Measurements from ENCODE around the gene SHISA8. TPM values are rescaled to one million over a fixed set of nuclear protein-coding genes. Genes with fewer than 3 reads are reported as not detected.

The SHISA8 gene
- total RNA-seq, 2 experiments from 2014 or later = 0.30 to 0.70 TPM

DNA sequence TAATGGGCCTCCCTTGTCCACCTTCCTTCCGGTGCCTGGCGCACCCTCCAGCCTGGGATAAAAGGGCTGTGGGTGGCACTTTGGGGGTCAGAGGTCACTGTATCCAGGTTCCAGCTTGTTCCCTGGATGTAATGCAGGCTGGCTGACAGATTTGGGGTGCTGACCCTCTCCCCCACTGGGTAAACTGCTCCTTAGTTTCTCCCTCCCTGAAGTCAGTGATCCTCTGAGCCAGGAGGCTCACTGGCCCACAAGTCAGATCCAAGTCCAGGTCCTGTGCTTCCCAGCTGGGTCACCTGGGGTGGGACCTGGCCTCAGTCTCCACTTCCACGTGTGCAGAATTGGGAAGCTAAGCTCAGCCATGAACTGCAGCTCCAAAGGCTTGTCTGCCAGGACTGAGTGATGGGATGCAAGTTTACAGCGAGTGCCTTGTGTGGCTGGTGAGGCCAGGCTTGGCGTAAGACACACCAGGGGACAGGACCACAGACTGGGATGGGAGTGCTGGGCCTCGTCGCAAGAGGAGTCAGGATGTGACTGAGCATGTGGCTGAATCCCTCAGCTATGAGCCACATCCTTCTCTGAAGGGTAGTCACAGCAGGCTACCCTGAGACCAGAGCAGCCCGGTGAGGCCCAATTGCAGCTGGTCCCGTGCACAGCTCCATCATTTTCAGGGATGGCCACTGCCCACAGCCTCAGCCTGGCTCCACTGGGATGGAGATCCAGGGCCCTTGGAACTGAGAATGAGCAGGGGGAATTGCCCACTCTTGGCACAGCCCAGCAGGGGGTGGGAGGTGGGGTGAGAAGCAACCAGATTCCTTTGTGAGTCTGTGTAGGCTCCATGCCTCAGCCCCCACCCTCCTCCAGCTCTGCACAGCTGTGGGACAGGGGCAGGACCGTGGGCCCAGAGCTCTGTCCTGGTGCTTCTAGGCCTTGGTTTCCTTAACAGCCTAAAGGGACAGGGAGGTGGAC is 7.2 kb downstream of the SHISA8 start:
- Mint-ChIP-seq H3K9me3 (ENCODE audit: low read depth) (no peaks in the 10 kb centered on the region), H3K36me3 (peaks cover 3% of the 10 kb centered on the region), H3K4me3 (no peak overlapping the region), H3K27me3 (peaks cover 29% of the 10 kb centered on the region), H3K27ac (peak overlapping the region; percentile 63), H3K4me1 (peaks cover 27% of the 10 kb centered on the region)
- peak; percentile 54 for DNase-seq
- CTCF ChIA-PET = interaction anchor here (0.5 to 2.7 kb wide), 10 partner anchors 9 to 504 kb away, joined by 3 to 15 read pairs (median 4); partner anchors contain the start of genes CENPM and TNFRSF13C
- ATAC-seq = peak; percentile 24

DNA sequence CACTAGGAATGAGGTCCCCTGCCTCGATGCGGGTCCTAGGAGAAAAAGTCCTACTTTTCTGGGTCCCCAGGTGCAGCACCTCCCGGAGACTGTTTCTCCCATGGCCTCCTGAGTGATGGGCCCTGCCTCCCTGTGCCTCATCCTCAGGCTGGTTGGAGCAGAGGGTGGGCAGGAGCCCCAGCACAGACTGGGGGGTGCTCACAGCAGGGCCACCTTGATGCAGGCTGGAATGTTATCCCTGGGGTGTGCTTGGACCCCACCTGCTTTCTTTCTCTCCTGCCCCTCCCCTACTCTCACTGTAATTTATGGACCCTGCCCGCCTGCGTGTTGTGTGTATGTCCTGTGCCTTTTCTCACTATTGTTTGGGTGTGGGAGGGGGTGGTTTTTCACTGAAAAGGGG is 8.1 kb downstream of the SHISA8 start:
- Mint-ChIP-seq H3K9me3 (ENCODE audit: low read depth) (no peaks in the 10 kb centered on the region), H3K36me3 (peaks cover 3% of the 10 kb centered on the region), H3K27ac (no peak overlapping the region), H3K4me3 (no peak overlapping the region), H3K4me1 (peaks cover 27% of the 10 kb centered on the region), H3K27me3 (peaks cover 20% of the 10 kb centered on the region)
- DNase-seq (no peak), ATAC-seq (no peak)
- CTCF ChIA-PET = interaction anchor here (0.5 to 2.7 kb wide), 2 partner anchors 34 to 82 kb away, joined by 5 to 15 read pairs; no protein-coding TSS in a partner anchor

DNA sequence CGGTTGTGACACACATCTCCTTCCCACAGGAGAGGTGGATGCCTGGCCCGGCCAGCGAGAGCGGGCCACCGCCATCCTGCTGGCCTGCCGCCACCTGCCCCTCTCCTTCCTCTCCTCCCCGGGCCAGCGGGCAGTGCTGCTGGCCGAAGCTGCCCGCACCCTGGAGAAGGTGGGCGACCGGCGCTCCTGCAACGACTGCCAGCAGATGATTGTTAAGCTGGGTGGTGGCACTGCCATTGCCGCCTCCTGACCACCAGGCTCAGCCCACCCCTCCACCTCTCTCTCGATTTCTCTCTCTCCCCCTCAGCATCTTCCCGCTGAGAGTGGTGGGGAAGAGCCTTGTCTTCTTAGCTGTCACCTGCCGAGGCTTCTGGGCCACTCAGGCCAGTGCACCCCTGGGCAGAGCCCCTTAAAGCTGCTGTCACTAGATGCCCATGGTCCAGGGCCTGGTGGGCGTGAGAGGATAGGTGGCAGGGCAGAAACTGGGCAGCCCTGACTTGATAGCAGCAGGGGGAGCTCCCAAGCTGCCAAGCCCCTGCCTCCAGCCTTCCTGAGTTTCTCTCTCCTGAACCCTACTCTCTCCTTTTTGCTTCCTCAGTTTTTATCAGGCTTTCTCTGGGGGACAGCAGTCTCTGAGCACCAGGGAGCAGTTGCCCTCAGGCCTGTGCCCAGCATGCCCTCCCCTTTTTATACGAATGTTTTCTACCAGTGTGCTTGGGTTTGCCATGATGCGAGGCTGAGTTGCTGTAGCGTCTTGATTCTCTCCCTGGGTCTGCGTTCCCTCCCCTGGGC is 9.3 kb downstream of the SHISA8 start:
- Mint-ChIP-seq H3K27me3 (peaks cover 11% of the 10 kb centered on the region), H3K36me3 (peaks cover 3% of the 10 kb centered on the region), H3K9me3 (ENCODE audit: low read depth) (no peaks in the 10 kb centered on the region), H3K4me1 (peaks cover 25% of the 10 kb centered on the region), H3K27ac (peak overlapping the region; percentile 20), H3K4me3 (no peak overlapping the region)
- DNase-seq (no peak), ATAC-seq (no peak)
- CTCF ChIA-PET = interaction anchor here (1.9 kb wide), 1 partner anchor 35 kb away, joined by 4 read pairs; no protein-coding TSS in a partner anchor

DNA sequence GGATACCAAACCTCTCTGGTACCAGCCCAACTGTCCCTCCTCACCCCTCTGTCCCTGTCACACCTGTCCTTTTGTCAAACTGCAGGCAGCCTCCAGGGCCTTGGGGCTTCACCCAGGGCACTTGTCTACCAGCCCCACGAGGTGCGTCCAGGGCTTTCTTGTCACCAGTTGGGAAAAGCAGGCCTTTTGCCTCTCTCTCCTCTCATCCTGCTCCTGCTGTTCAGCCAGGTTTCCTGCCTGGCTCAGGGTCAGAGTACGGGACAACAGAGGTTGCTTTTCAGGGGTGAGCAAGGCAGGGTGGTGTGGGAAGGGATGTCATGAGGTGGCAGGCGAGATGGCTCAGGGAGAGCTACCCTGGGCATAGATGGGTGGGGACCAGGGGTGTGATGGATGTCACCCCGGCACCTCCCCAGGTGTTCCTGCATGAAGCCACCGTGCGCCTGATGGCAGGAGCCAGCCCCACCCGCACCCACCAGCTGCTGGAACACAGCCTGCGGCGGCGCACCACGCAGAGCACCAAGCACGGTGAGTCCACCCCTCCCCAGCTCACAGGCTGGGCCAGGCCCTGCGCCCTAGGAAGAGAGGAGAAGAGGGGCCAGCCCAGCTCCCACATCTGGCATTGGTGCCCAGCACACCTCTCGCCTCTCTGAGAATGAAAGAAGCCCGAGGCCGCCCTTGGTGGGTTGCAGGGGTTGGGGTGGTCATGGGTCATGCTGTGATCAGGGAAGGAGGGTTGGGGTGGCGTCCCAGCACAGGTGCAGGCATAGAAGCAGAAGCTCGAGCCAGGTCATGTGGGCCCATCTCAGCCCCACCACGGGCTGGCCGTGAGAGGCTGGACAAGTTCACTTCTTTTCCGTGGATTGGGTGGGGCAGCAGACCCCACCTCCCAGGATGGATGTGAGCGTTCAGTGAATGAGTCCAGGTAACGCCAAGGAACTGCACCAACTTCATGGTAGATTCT is 10.1 kb downstream of the SHISA8 start:
- no peak overlapping the region for H3K27ac Mint-ChIP-seq
- CTCF ChIA-PET = interaction anchor here (1.9 kb wide), 1 partner anchor 36 kb away, joined by 4 read pairs; no protein-coding TSS in a partner anchor
- peaks cover 8% of the 10 kb centered on the region for H3K27me3 Mint-ChIP-seq
- no peak overlapping the region for H3K4me3 Mint-ChIP-seq
- peaks cover 24% of the 10 kb centered on the region for H3K4me1 Mint-ChIP-seq
- peaks cover 3% of the 10 kb centered on the region for H3K36me3 Mint-ChIP-seq
- ATAC-seq (no peak), DNase-seq (no peak)
- H3K9me3 Mint-ChIP-seq (ENCODE audit: low read depth) = no peaks in the 10 kb centered on the region

DNA sequence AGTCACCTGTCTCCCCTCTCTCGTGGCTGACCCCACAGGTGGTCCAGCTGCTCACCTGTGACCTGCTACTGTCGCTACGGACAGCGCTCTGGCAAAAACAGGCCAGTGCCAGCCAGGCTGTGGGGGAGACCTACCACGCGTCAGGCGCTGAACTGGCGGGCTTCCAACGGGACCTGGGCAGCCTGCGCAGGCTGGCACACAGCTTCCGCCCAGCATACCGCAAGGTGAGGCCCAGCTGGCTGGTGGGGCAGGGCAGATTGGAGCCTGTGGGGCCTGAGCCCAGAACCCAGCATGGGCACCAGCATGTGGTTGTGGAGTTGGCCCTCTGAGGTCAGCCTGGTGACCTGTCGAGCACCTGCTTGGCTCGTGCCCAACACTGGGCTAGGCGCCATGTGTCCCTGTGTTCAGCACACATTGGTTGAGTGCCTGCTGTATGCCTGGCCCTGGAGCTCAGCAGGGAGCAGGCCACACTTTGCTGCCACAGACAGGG is 11.9 kb downstream of the SHISA8 start:
- H3K36me3 Mint-ChIP-seq = peaks cover 9% of the 10 kb centered on the region
- no peak overlapping the region for H3K27ac Mint-ChIP-seq
- DNase-seq (no peak), ATAC-seq (no peak)
- CTCF ChIA-PET = interaction anchor here (0.6 to 1.3 kb wide), 4 partner anchors 11 to 205 kb away, joined by 3 to 4 read pairs (median 3); no protein-coding TSS in a partner anchor
- no peaks in the 10 kb centered on the region for H3K27me3 Mint-ChIP-seq
- no peaks in the 10 kb centered on the region for H3K9me3 Mint-ChIP-seq (ENCODE audit: low read depth)
- H3K4me3 Mint-ChIP-seq = no peak overlapping the region
- peaks cover 8% of the 10 kb centered on the region for H3K4me1 Mint-ChIP-seq

DNA sequence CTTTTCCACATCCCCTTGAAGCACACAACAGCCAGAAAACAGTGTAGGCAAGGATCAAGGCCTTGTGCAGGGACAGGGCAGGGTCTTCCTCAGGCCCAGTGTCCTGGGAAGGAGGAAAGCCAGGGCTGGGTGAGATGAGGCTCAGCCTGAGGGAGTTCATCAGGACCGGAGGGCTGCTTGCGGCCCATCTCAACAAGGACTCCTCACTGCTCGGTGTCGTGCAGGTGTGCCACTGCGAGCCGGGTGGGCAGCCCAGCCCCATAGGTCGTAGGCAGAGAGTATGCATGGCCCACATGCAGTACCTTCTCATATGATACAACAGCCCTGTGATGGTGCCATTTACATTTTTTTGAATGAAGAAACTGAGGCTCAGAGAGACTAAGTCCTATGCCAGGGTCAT is 12.9 kb downstream of the SHISA8 start:
- Mint-ChIP-seq H3K27me3 (no peaks in the 10 kb centered on the region), H3K4me3 (no peak overlapping the region), H3K9me3 (ENCODE audit: low read depth) (no peaks in the 10 kb centered on the region), H3K36me3 (peaks cover 15% of the 10 kb centered on the region), H3K4me1 (peaks cover 7% of the 10 kb centered on the region), H3K27ac (peak overlapping the region; percentile 24)
- no peak for DNase-seq
- CTCF ChIA-PET = no interaction called here
- ATAC-seq = no peak

DNA sequence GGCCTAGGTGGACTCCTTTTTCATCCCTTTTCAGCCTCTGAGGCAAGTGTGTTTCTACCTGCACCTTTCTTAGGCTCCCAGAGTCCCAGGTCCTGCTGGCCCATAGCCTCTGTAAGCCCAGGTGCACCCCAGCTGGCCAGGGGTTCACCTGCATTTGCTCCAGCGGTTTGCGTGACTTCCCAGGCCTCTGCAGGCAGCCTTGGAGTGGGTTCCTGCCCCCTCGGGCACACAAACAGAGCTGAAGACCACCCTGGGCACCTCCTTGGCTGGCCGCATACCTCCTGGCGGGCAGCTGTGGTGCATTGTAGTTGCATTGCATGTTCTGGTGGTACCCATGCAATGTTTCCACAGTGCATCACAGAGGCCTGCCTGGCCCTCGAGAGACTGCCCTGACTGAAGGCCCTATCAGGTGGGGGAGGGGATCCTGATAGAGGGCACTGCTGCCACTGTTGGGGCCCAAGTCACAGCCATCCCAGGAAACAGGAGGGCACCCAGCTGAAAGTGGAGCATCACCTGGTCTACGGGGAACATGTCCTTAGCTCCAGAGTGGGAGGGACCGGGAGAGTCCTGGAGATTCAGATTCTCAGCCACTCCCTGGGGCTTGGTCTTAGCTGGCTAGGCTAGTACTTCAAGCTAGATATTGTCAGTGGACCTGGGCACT is 14.1 kb downstream of the SHISA8 start:
- Mint-ChIP-seq H3K9me3 (ENCODE audit: low read depth) (no peaks in the 10 kb centered on the region), H3K27ac (no peak overlapping the region), H3K36me3 (peaks cover 21% of the 10 kb centered on the region), H3K4me3 (no peak overlapping the region), H3K27me3 (no peaks in the 10 kb centered on the region), H3K4me1 (peaks cover 14% of the 10 kb centered on the region)
- CTCF ChIA-PET = no interaction called here
- DNase-seq (no peak), ATAC-seq (no peak)

DNA sequence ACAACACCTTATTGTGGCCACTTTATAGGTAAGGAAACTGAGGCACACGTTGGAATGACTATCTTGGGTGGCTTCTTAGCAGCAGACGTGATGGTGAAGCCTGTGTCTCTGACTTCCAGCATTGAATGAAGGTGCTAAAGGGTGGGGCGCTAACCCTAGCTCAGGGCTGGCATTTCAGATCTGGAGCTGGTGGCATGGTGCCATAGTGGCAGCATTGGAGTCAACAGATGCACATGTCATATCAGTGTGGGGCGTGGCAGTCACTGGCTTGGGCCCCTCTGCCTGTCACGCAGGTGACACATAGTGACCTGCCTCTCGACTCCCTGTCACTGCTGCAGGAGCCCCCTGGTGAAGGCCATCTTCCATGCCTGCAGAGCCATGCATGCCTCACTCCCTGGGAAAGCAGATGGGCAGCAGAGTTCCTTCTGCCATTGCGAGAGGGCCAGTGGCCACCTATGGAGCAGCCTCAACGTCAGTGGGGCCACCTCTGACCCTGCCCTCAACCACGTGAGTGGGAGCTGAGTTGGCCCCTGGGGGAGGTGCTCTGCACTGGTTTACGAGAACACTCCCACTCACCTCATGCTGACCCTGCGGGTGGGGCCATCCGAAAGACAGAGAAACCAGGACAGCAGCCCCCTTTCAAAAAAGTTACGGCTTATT is 14.8 kb downstream of the SHISA8 start:
- ATAC-seq (no peak), DNase-seq (no peak)
- H3K36me3 Mint-ChIP-seq = peaks cover 18% of the 10 kb centered on the region
- no peak overlapping the region for H3K27ac Mint-ChIP-seq
- CTCF ChIA-PET = interaction anchor here (0.6 kb wide), 1 partner anchor 31 kb away, joined by 6 read pairs; no protein-coding TSS in a partner anchor
- H3K27me3 Mint-ChIP-seq = no peaks in the 10 kb centered on the region
- H3K4me1 Mint-ChIP-seq = peaks cover 14% of the 10 kb centered on the region
- no peaks in the 10 kb centered on the region for H3K9me3 Mint-ChIP-seq (ENCODE audit: low read depth)
- H3K4me3 Mint-ChIP-seq = no peak overlapping the region

DNA sequence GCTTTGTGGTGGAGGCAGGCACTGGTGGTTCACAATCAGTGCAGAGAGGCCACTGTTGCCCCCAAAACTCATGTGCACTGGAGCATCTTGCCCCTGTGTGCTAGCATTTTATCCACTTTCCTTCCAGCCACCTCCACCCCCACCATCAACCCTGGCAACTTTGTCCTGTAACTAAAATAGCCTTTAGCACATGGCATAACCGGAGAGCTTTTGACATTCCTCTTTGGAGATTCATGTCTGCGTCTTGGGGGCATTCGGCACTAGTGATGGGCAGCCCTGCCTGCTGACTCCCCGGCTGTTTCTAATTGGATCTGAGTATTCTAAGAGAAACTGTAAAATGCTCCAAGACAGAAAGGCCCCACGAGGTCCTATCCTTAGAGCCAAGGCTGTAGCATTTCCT is 15.8 kb downstream of the SHISA8 start:
- DNase-seq = no peak
- Mint-ChIP-seq H3K27ac (no peak overlapping the region), H3K9me3 (ENCODE audit: low read depth) (no peaks in the 10 kb centered on the region), H3K4me3 (no peak overlapping the region), H3K36me3 (peaks cover 18% of the 10 kb centered on the region), H3K27me3 (no peaks in the 10 kb centered on the region), H3K4me1 (peaks cover 14% of the 10 kb centered on the region)
- CTCF ChIA-PET = no interaction called here
- ATAC-seq = no peak

DNA sequence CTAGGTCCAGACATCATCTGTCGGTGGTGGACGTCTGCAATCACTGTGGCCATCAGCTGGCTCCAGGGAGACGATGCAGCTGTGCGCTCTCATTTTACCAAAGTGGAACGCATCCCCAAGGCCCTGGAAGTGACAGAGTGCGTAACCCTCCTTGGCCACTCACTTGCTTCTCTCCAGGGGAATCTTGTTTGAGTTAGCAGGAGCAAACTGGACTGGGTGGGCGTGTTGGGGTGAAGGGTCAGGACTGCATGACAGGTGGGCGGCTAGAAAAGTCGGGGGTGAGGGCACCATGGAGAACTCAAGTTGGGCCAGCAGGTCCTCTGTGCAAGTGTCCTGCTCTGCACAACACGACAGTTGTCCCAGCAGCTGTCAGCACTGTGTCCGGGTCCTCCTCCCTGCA is 16.2 kb downstream of the SHISA8 start:
- Mint-ChIP-seq H3K4me1 (peaks cover 14% of the 10 kb centered on the region), H3K9me3 (ENCODE audit: low read depth) (no peaks in the 10 kb centered on the region), H3K27me3 (no peaks in the 10 kb centered on the region), H3K36me3 (peaks cover 18% of the 10 kb centered on the region), H3K4me3 (no peak overlapping the region), H3K27ac (no peak overlapping the region)
- DNase-seq (no peak), ATAC-seq (no peak)
- CTCF ChIA-PET = no interaction called here

DNA sequence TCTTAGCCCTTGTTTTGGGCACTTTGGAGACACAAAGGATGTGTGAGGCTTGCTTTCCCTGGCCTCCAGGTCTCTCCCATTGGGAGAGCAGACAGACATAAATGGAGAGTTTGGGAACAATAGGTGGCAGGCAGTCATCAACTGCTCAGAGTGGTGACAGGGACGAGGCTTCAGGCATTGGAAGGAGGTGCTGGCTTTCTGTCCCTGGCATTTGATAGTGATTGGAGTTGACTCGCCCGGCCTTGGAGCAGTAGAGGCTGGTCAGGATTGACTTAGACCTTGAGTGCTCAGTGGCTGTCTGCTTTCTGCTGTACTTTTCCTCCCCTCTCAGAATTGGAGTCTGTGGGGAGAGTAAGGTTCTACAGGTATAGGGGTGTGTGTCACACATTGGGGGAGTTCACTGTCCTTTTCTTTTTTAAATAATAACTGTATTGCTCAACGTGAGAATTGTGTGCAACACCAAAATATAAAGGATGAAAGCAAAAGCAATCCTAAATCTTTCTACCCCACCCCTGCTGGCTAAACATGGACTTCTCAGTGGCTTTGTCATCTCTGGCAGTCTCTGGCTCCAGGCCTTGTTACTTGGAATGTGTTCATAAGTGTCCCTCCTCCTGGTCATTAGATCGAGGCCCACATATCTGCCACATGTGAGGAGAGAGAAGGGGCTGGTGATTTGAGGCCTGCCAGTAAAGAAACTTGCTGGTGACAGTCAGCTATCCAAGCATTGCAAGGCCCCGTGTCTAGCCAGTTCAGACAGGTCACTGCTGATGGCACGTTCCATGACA is 21.1 kb downstream of the SHISA8 start:
- Mint-ChIP-seq H3K4me3 (no peak overlapping the region), H3K4me1 (peaks cover 14% of the 10 kb centered on the region), H3K27ac (no peak overlapping the region), H3K9me3 (ENCODE audit: low read depth) (no peaks in the 10 kb centered on the region), H3K27me3 (no peaks in the 10 kb centered on the region), H3K36me3 (peaks cover 30% of the 10 kb centered on the region)
- CTCF ChIA-PET = no interaction called here
- DNase-seq = no peak
- no peak for ATAC-seq

Measured in activated CD8-positive, alpha-beta memory T cell treated with anti-CD3 and anti-CD28 coated beads, Interleukin-2, amount 10 ng/mL, durations not matched to agents 7 days and 5 days (primary cell).